DOHH2 (cell line): ENCODE measurements around the gene MAST3.

ENCODE experiments used
- H3F3A ChIP-seq: fragments of 200-600 bp; sonication (generic), shearing (Covaris generic); 2 replicates; pipeline ENCODE4 v1.6.0; 2016; ENCODE audit warnings: antibody characterized with exemption, mild to moderate bottlenecking; ENCODE audit not compliant: control insufficient read depth, insufficient read depth
- H3K27ac ChIP-seq: fragments of 200-600 bp; sonication (generic); 2 replicates; pipeline ENCODE4 v1.5.1; 2014; ENCODE audit warnings: low read depth, mild to moderate bottlenecking, low read length, moderate library complexity
- H3K27me3 ChIP-seq: fragments of 200-600 bp; sonication (generic); 2 replicates; pipeline ENCODE4 v1.6.1; 2014; ENCODE audit warnings: mild to moderate bottlenecking, low read length, mixed read lengths; ENCODE audit not compliant: control insufficient read depth
- H3K36me3 ChIP-seq: fragments of 200-600 bp; sonication (generic); 2 replicates; pipeline ENCODE4 v1.6.1; 2014; ENCODE audit warnings: mild to moderate bottlenecking, low read length, moderate library complexity, mixed read lengths; ENCODE audit not compliant: control insufficient read depth
- H3K4me1 ChIP-seq: fragments of 200-600 bp; sonication (generic); 2 replicates; pipeline ENCODE4 v1.6.1; 2014; ENCODE audit warnings: mild to moderate bottlenecking, low read length, mixed read lengths; ENCODE audit not compliant: control insufficient read depth
- H3K4me2 ChIP-seq: fragments of 200-600 bp; sonication (generic); 2 replicates; pipeline ENCODE4 v1.6.0; 2014; ENCODE audit warnings: mild to moderate bottlenecking, low read length, moderate library complexity
- H3K4me3 ChIP-seq: fragments of 200-600 bp; sonication (generic); 2 replicates; pipeline ENCODE4 v1.5.1; 2014; ENCODE audit warnings: mild to moderate bottlenecking, low read length, mixed read lengths
- H3K79me2 ChIP-seq: fragments of 200-600 bp; sonication (generic); 2 replicates; pipeline ENCODE4 v1.6.1; 2014; ENCODE audit warnings: mild to moderate bottlenecking, low read length, mixed read lengths; ENCODE audit not compliant: control insufficient read depth
- H3K9me2 ChIP-seq: fragments of 200-600 bp; sonication (generic); replicated peaks from 2 replicates; pipeline ENCODE4 v1.6.1; 2014; ENCODE audit warnings: mild to moderate bottlenecking, low read length, mixed read lengths; ENCODE audit not compliant: control insufficient read depth
- H3K9me3 ChIP-seq: fragments of 200-600 bp; sonication (generic); 2 replicates; pipeline ENCODE4 v1.6.1; 2014; ENCODE audit warnings: antibody characterized with exemption, low read length, mixed read lengths; ENCODE audit not compliant: control insufficient read depth, insufficient read depth
- H4K20me1 ChIP-seq: fragments of 200-600 bp; sonication (generic); 2 replicates; pipeline ENCODE4 v1.6.0; 2014; ENCODE audit warnings: low read depth, mild to moderate bottlenecking, antibody characterized with exemption, low read length, moderate library complexity; ENCODE audit not compliant: control insufficient read depth, insufficient read depth
- CTCF ChIP-seq: fragments of 200-600 bp; sonication (generic); IDR thresholded peaks from one replicate; pipeline ENCODE4 v1.5.1; 2014; ENCODE audit warnings: antibody characterized with exemption, mild to moderate bottlenecking, low read depth, low read length; ENCODE audit not compliant: poor library complexity, severe bottlenecking
- EZH2phosphoT487 ChIP-seq: fragments of 200-600 bp; sonication (generic); IDR thresholded peaks from 2 replicates; pipeline ENCODE4 v1.6.1; 2017; ENCODE audit warnings: borderline replicate concordance, mild to moderate bottlenecking, antibody characterized with exemption, low read length, moderate library complexity, mixed read lengths

Gene MAST3

GRCh38 chr19:18167011-18167410, 69.4 kb downstream of the MAST3 start:
- no peak overlapping the region for H3K4me3 ChIP-seq
- TF ChIP-seq EZH2phosphoT487 (no peak), CTCF (no peak)
- no peaks in the 10 kb centered on the region for H3K9me2 ChIP-seq
- H3K9me3 ChIP-seq = no peaks in the 10 kb centered on the region
- H3K4me2 ChIP-seq = no peak overlapping the region
- peaks cover 43% of the 10 kb centered on the region for H3K4me1 ChIP-seq
- H4K20me1 ChIP-seq = no peaks in the 10 kb centered on the region
- peaks cover 26% of the 10 kb centered on the region for H3F3A ChIP-seq
- H3K79me2 ChIP-seq = peaks cover 7% of the 10 kb centered on the region; the same call in 1 of the 2 replicates
- peaks cover 40% of the 10 kb centered on the region for H3K36me3 ChIP-seq
- H3K27ac ChIP-seq = no peak overlapping the region
- H3K27me3 ChIP-seq = no peaks in the 10 kb centered on the region

GRCh38 chr19:18167975-18168645, 70.5 kb downstream of the MAST3 start:
- TF ChIP-seq EZH2phosphoT487 (no peak), CTCF (peak; percentile 87)
- Histone ChIP-seq H3K79me2 (peaks cover 11% of the 10 kb centered on the region; the same call in 1 of the 2 replicates), H3F3A (peaks cover 33% of the 10 kb centered on the region), H3K27ac (peak overlapping the region; percentile 97), H3K4me3 (peak overlapping the region; percentile 96), H3K9me2 (no peaks in the 10 kb centered on the region), H3K36me3 (peaks cover 31% of the 10 kb centered on the region), H3K4me1 (peaks cover 54% of the 10 kb centered on the region), H3K27me3 (no peaks in the 10 kb centered on the region), H4K20me1 (no peaks in the 10 kb centered on the region), H3K9me3 (no peaks in the 10 kb centered on the region), H3K4me2 (peak overlapping the region; percentile 99)

GRCh38 chr19:18168673-18169381, 71.2 kb downstream of the MAST3 start:
- H3K79me2 ChIP-seq = peaks cover 17% of the 10 kb centered on the region
- H3K9me2 ChIP-seq = no peaks in the 10 kb centered on the region
- H4K20me1 ChIP-seq = no peaks in the 10 kb centered on the region
- H3K27ac ChIP-seq = peak overlapping the region; percentile 97
- H3K9me3 ChIP-seq = no peaks in the 10 kb centered on the region
- peaks cover 58% of the 10 kb centered on the region for H3K4me1 ChIP-seq
- TF ChIP-seq EZH2phosphoT487 (no peak), CTCF (no peak)
- H3K36me3 ChIP-seq = peaks cover 29% of the 10 kb centered on the region
- H3K4me2 ChIP-seq = peak overlapping the region; percentile 99
- H3F3A ChIP-seq = peaks cover 33% of the 10 kb centered on the region
- no peaks in the 10 kb centered on the region for H3K27me3 ChIP-seq
- peak overlapping the region; percentile 96 for H3K4me3 ChIP-seq
